ENCODE results near the gene FXYD3. TPM values are rescaled to one million over a fixed set of nuclear protein-coding genes. Genes with fewer than 3 reads are reported as not detected.
A peak's percentile ranks its signal among the peaks of the same experiment; 100 is the strongest.

FXYD3 gene, protein sequence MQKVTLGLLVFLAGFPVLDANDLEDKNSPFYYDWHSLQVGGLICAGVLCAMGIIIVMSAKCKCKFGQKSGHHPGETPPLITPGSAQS
- total RNA-seq (ENCODE audit: unreplicated experiment): not detected
- long read RNA-seq: 0 reads

DNA sequence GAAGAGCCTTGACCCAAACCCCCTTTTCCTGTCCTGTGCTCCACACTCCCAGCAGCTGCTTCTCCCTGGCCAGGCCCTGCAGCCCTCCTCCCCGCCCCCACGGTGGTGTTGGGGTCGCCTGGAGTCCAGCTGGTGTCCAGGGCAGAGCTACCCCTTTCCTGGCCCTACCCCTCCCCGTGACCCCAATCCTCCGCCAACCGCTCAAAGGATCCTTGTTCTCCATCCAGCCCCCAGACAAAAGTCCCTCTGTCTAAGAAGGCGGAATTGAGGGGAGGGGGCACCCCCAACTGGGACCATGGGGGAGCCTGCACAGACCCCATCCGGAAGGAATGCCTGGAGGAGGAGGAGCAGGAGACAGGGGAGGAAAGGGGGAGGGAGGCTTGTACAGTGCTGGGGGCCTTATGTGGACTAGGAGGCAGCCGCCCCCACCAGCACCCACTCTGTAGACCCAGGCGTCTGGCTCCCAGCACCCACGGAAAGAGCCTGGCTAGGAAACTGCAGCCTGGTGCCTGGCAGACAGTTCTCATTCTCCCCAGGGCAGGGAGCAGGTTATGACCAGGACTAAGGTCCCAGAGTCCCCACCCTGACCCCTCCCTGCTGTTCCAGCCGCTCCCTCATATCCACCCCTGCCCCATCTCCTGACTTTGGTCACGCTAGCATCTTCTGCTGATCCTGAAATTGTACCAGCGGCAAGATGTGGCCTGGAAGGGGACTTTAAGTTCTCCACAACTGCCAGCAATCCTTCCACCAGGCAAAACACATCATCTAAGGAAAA lies at the start of gene FXYD3:
TSS of gene FXYD3 (plus strand) at position 647 of the 775 bp plus-strand sequence. CDS start 3,554 bp downstream, outside the sequence.
- H3K9me3 Mint-ChIP-seq (ENCODE audit: unreplicated experiment): no peaks in the 10 kb centered on the region
- H3K36me3 Mint-ChIP-seq (ENCODE audit: low read depth, unreplicated experiment): no peaks in the 10 kb centered on the region
- TF ChIP-seq, protein P1, sequence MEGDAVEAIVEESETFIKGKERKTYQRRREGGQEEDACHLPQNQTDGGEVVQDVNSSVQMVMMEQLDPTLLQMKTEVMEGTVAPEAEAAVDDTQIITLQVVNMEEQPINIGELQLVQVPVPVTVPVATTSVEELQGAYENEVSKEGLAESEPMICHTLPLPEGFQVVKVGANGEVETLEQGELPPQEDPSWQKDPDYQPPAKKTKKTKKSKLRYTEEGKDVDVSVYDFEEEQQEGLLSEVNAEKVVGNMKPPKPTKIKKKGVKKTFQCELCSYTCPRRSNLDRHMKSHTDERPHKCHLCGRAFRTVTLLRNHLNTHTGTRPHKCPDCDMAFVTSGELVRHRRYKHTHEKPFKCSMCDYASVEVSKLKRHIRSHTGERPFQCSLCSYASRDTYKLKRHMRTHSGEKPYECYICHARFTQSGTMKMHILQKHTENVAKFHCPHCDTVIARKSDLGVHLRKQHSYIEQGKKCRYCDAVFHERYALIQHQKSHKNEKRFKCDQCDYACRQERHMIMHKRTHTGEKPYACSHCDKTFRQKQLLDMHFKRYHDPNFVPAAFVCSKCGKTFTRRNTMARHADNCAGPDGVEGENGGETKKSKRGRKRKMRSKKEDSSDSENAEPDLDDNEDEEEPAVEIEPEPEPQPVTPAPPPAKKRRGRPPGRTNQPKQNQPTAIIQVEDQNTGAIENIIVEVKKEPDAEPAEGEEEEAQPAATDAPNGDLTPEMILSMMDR (IDR thresholded peaks at IDR 0.05; ENCODE audit: unreplicated experiment): no peak
- H3K27me3 Mint-ChIP-seq (ENCODE audit: unreplicated experiment): peaks cover 7% of the 10 kb centered on the region
- H3K4me1 Mint-ChIP-seq (ENCODE audit: unreplicated experiment): peaks cover 10% of the 10 kb centered on the region
- H3K4me3 Mint-ChIP-seq (ENCODE audit: unreplicated experiment): peak within 1 kb of the TSS; percentile 56
- no peak within 1 kb of the TSS for H3K27ac Mint-ChIP-seq (ENCODE audit: unreplicated experiment)
- DNase-seq (ENCODE audit: low spot score): no peak

DNA sequence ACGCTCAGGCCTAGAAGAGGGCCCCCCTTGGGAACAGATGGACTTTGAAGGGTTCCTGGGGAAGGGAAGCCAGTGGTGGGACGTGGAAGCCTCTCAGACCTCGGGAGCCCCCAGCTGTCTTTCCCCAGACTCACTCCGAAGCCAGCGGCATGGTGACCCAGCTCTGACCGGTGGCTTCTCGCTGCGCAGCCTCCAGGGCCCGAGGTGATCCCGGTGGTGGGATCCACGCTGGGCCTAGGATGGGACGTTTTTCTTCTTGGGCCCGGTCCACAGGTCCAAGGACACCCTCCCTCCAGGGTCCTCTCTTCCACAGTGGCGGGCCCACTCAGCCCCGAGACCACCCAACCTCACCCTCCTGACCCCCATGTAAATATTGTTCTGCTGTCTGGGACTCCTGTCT lies 49.5 kb upstream of the FXYD3 start:
- Mint-ChIP-seq H3K4me3 (ENCODE audit: unreplicated experiment) (no peak overlapping the region), H3K27ac (ENCODE audit: unreplicated experiment) (no peak overlapping the region), H3K4me1 (ENCODE audit: unreplicated experiment) (peaks cover 4% of the 10 kb centered on the region), H3K27me3 (ENCODE audit: unreplicated experiment) (peaks cover 5% of the 10 kb centered on the region), H3K36me3 (ENCODE audit: low read depth, unreplicated experiment) (no peaks in the 10 kb centered on the region), H3K9me3 (ENCODE audit: unreplicated experiment) (no peaks in the 10 kb centered on the region)
- TF ChIP-seq, protein P1 (IDR thresholded peaks at IDR 0.05; ENCODE audit: unreplicated experiment): no peak
- no peak for DNase-seq (ENCODE audit: low spot score)

DNA sequence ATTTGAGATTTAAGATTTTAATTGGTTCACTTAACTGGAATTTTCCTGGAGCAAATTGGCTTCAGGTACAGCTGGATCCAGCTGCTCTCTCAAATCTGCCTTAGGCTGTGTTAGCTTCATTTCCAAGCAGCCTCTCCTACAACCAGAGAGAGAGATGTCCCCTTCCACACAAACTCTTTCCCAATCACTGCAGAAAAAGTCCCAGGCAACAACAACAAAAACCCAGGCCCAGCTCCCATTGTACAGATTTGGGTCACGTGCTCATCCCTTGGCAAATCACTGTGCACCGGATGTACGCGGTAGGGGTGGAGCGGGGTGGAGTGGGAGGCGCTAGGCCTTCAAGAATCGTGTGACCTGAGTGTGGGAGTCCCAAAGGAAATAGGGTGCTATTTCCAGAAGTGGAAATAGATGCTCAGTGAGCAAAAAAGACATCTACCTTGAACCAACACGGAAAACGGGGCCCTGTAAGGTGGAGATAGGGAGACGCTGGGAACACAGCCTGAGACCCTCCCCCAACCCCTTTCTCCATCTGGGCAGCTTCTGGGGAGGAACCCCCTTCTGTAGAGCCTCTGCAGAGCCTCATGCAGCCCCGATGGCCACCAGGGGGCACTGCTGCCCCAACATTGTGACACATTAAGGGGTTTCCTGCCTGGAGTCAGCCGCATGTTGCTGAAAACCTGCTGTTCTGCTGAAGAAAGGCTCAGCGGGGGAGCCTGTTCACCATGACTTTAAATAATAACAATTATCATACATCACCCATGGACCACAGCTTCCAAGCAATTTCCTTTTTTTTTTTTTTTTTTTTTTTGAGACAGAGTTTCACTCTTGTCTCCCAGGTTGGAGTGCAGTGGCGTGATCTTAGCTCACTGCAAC lies 48.7 kb upstream of the FXYD3 start:
- TF ChIP-seq, protein P1 (IDR thresholded peaks at IDR 0.05; ENCODE audit: unreplicated experiment): peak; percentile 78

DNA sequence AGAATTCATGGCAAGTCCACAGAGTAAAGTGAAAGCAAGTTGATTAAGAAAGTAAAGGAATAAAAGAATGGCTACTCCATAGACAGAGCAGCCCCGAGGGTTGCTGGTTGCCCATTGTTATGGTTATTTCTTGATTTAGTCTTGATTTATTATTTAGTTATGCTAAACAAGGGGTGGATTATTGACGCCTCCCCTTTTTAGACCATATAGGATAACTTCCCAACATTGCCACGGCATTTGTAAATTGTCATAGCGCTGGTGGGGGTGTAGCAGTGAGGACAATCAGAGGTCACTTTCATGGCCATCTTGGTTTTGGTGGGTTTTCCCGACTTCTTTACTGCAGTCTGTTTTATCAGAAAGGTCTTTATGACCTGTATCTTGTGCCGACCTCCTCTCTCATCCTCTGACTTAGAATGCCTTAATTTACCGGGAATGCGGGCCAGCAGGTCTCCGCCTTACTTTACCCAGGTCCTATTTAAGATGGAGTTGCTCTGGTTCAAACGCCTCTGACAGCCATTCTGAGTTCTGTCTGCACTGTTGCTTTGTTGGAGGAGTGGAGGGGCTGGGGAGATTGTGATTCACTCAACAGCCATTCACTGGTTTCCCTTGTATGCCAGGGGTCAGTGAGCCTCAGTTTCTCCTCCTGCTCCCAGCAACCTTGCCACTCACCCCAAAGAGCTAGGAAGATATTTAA lies 46.5 kb upstream of the FXYD3 start:
- peaks cover 5% of the 10 kb centered on the region for H3K27me3 Mint-ChIP-seq (ENCODE audit: unreplicated experiment)
- TF ChIP-seq, protein P1 (IDR thresholded peaks at IDR 0.05; ENCODE audit: unreplicated experiment): no peak
- H3K4me1 Mint-ChIP-seq (ENCODE audit: unreplicated experiment): peaks cover 4% of the 10 kb centered on the region
- H3K4me3 Mint-ChIP-seq (ENCODE audit: unreplicated experiment): no peak overlapping the region
- no peaks in the 10 kb centered on the region for H3K9me3 Mint-ChIP-seq (ENCODE audit: unreplicated experiment)
- H3K36me3 Mint-ChIP-seq (ENCODE audit: low read depth, unreplicated experiment): no peaks in the 10 kb centered on the region
- H3K27ac Mint-ChIP-seq (ENCODE audit: unreplicated experiment): no peak overlapping the region
- no peak for DNase-seq (ENCODE audit: low spot score)

More for the DNA sequence above, 48.7 kb upstream of the FXYD3 start:
- peak; percentile 95 for DNase-seq (ENCODE audit: low spot score)
- peaks cover 4% of the 10 kb centered on the region for H3K4me1 Mint-ChIP-seq (ENCODE audit: unreplicated experiment)
- no peaks in the 10 kb centered on the region for H3K9me3 Mint-ChIP-seq (ENCODE audit: unreplicated experiment)
- no peaks in the 10 kb centered on the region for H3K36me3 Mint-ChIP-seq (ENCODE audit: low read depth, unreplicated experiment)
- H3K4me3 Mint-ChIP-seq (ENCODE audit: unreplicated experiment): no peak overlapping the region
- H3K27me3 Mint-ChIP-seq (ENCODE audit: unreplicated experiment): peaks cover 5% of the 10 kb centered on the region
- no peak overlapping the region for H3K27ac Mint-ChIP-seq (ENCODE audit: unreplicated experiment)
